Stomach smooth muscle (tissue), 2 donors: ENCODE results near the gene MYL10.

Experiments used
- H3K27ac ChIP-seq: one replicate; pipeline ENCODE4 v1.7.0; 2013; ENCODE audit warnings: mild to moderate bottlenecking, low read length, inconsistent platforms
- H3K27me3 ChIP-seq, 2 donors: one replicate each; pipeline ENCODE4 v1.7.0; 2013; ENCODE audit warnings: low read length in 2 of 2; ENCODE audit not compliant: insufficient read depth in 2 of 2, control insufficient read depth in 1 of 2
- H3K36me3 ChIP-seq, 2 donors: one replicate each; pipeline ENCODE4 v1.7.0; 2013; ENCODE audit warnings: low read length in 2 of 2; ENCODE audit not compliant: control insufficient read depth in 2 of 2, insufficient read depth in 2 of 2
- H3K4me1 ChIP-seq: one replicate; pipeline ENCODE4 v1.7.0; 2013; ENCODE audit warnings: low read length; ENCODE audit not compliant: control insufficient read depth, insufficient read depth
- H3K4me3 ChIP-seq, 2 donors: one replicate each; pipeline ENCODE4 v1.7.0; 2013; ENCODE audit warnings: low read length in 2 of 2
- H3K9ac ChIP-seq, 2 donors: one replicate each; pipeline ENCODE4 v1.7.0; 2013; ENCODE audit warnings: low read length in 2 of 2, mild to moderate bottlenecking in 1 of 2
- H3K9me3 ChIP-seq, 2 donors: one replicate each; pipeline ENCODE4 v1.7.0; 2013; ENCODE audit warnings: low read length in 2 of 2; ENCODE audit not compliant: control insufficient read depth in 2 of 2
- donor health status: healthy.
- donor health status: Pancreatic carcinoma.

Gene MYL10

DNA sequence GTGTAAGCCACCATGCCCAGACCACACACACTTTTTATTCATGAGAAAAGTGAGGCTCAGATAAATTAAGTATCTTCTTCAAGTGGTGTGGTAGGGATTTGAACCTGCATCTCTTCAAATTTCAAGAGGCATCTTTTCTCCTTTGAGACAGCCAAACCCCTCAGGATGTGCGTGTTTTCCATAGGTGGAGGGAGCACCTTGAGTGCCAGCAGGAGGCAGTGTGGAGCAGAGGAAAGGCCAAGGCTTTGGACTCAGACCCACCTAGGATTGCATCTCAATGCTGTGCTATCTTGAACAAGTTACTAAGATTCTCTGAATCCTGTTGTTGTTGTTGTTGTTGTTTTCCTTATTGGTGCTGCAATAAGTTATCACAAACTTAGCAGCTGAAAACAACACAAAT is 40.2 kb upstream of the MYL10 start:
- H3K9me3 ChIP-seq, result peaks cover 4 to 6% of the 10 kb centered on the region in 2 donors
- H3K4me3 ChIP-seq, result no peak overlapping the region
- no peak overlapping the region for H3K27ac ChIP-seq
- H3K4me1 ChIP-seq, result no peaks in the 10 kb centered on the region
- H3K36me3 ChIP-seq, result no peaks in the 10 kb centered on the region
- no peaks in the 10 kb centered on the region for H3K27me3 ChIP-seq
- H3K9ac ChIP-seq, result no peak overlapping the region

DNA sequence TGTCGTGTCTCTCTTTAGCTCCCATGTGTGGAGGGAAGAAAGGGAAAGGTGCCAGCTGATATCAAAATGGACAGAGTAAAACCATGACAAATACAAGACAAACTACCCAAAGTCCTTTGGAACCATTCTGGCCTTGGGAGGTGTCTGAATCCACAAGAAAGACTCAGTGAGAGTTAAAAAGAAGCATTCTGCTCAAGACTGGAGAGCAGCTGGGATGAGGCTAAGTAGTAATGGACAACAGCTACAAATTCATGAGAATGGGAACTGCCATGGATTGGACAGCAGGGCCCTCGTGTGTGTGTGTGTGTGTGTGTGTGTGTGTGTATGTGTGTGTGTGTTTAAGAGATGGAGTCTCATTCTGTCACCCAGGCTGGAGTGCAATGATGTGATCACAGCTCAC is 39.6 kb upstream of the MYL10 start:
- Histone ChIP-seq H3K27ac (no peak overlapping the region), H3K4me3 (no peak overlapping the region), H3K9me3 (peaks cover 4 to 6% of the 10 kb centered on the region in 2 donors), H3K9ac (no peak overlapping the region), H3K36me3 (no peaks in the 10 kb centered on the region), H3K27me3 (no peaks in the 10 kb centered on the region), H3K4me1 (no peaks in the 10 kb centered on the region)

DNA sequence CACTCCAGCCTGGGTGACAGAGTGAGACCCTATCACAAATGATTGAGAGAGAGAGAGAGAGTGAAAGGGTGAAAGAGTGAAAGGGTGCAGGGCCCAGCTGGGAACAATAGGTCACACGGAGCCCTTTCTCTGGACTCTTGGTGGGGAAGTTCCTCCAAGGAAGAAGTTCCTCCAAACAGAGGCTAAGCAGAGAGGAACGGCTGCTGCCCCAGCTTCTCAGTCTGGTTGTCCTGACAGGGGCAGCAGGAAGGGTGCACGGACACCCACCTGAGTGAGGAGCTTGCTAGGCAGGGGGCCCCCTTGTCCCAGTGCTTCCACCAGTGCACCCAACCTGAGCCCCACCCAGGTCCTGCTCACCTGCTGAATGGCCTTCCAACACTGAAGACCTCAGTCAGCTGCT is 38.8 kb upstream of the MYL10 start:
- H3K4me1 ChIP-seq, result no peaks in the 10 kb centered on the region
- no peak overlapping the region for H3K9ac ChIP-seq
- H3K36me3 ChIP-seq, result no peaks in the 10 kb centered on the region
- no peak overlapping the region for H3K27ac ChIP-seq
- no peak overlapping the region for H3K4me3 ChIP-seq
- peaks cover 0 to under 1% of the 10 kb centered on the region in 2 donors for H3K9me3 ChIP-seq
- no peaks in the 10 kb centered on the region for H3K27me3 ChIP-seq

DNA sequence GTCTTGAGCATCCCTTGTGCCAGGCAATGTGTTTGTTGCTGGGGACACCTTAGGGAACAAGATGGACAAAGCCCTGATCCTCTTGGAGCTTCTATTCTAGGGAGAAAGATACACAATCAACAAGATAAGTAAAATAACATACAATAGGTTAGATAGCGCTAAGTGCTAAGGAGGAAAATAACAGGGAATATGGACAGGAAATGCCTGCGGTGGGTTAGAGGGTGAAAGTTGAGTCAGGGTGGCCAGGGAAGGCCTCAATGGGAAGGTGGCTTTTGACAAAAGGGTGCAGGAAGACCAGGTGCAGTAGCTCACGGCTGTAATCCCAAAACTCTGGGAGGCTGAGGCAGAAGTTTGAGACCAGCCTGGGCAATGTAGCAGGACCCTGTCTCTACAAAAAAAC is 38.3 kb upstream of the MYL10 start:
- no peaks in the 10 kb centered on the region for H3K27me3 ChIP-seq

DNA sequence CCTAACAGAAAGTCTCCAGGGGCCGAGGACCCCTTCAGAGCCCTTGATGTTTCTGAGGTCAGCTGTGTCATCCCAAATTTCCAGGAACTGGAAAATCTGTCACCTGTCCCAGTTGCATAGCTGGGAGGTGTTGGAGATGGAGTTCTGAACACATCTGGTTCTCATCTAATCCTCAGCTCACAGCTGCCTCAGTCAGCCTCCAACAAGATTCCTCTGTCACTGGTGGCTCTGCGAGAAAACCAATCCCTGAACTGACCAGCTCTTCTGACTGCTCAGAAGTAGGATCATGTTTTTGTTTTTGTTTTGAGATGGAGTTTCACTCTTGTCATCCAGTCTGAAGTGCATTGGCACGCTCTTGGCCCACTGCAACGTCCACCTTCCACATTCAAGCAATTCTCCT is 37.6 kb upstream of the MYL10 start:
- H3K36me3 ChIP-seq, result no peaks in the 10 kb centered on the region
- no peak overlapping the region for H3K9ac ChIP-seq
- no peaks in the 10 kb centered on the region for H3K4me1 ChIP-seq
- H3K27me3 ChIP-seq, result no peaks in the 10 kb centered on the region
- no peaks in the 10 kb centered on the region for H3K9me3 ChIP-seq
- no peak overlapping the region for H3K27ac ChIP-seq
- no peak overlapping the region for H3K4me3 ChIP-seq

More for the DNA sequence above, 38.3 kb upstream of the MYL10 start:
- no peaks in the 10 kb centered on the region for H3K9me3 ChIP-seq
- H3K27ac ChIP-seq, result no peak overlapping the region
- H3K4me1 ChIP-seq, result no peaks in the 10 kb centered on the region
- H3K9ac ChIP-seq, result no peak overlapping the region
- H3K36me3 ChIP-seq, result no peaks in the 10 kb centered on the region
- no peak overlapping the region for H3K4me3 ChIP-seq

DNA sequence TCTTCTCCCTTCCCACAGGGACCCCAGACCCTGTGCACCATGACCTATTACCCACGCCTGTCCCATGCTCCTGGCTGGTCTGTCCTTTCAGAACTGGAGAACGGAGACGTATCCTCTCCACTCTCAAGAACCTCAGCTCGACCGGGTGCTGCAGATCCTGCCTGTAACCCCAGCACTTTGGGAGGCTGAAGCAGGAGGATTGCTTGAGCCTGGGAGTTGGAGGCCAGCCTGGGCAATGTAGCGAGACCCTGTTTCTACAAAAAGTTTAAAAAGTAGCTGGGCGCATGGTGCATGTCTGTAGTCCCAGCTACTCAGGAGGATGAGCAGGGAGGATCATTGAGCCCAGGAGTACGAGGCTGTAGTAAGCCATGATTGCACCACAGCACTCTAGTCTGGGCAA is 37.2 kb upstream of the MYL10 start:
- Histone ChIP-seq H3K27ac (no peak overlapping the region), H3K9ac (no peak overlapping the region), H3K27me3 (no peaks in the 10 kb centered on the region), H3K9me3 (no peaks in the 10 kb centered on the region), H3K36me3 (no peaks in the 10 kb centered on the region), H3K4me1 (no peaks in the 10 kb centered on the region), H3K4me3 (no peak overlapping the region)

DNA sequence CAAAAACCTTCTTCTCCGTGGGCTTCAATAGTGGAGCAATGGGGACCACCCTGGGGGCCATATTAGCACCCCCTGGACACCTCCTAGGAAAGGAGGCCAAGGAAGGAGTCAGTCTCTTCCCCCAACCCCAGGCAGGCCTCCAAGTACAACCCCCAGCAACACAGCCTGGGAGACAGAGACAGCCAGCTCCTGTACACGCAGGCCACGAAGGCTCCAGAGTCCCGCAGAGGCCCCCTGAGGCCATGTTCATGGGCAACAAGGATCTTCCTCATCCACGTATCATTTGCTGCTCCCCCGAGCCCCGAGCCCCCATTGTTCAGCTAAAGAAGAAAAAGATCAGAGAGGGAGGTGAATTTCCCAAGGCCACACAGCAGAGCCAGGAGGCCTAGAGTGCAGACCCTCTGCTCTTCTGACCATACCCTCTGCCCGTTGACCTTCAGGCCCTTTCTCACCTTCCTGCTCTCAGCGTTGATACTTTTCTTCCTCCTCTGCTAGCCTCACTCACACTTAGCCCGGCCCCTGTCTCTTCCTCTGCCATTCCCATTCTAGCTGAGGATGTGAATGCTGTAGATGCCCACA is 35.9 kb upstream of the MYL10 start:
- H3K27me3 ChIP-seq, result no peaks in the 10 kb centered on the region
- H3K36me3 ChIP-seq, result no peaks in the 10 kb centered on the region
- H3K4me1 ChIP-seq, result no peaks in the 10 kb centered on the region
- H3K9ac ChIP-seq, result no peak overlapping the region
- H3K27ac ChIP-seq, result no peak overlapping the region
- H3K4me3 ChIP-seq, result no peak overlapping the region
- H3K9me3 ChIP-seq, result no peaks in the 10 kb centered on the region

DNA sequence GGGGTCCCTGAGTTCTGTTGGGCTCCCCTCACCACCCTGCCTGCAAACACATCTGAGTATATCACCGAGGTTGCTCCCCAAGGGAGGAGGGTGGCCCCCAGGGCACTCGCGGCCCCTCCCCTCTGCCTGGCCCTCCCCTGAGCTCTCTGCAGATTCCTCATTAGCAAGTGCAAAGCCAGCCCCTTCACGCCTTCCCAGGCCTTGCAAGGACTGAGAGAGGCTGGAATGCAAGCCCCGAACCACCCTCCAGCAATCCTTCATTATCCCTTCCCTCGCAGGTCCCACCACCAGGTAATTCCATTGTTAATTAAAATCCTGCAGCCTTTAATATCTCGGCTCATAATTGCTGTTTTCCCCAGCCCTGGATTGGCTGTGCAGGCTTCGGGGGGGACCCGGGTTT is 35.3 kb upstream of the MYL10 start:
- Histone ChIP-seq H3K4me1 (no peaks in the 10 kb centered on the region), H3K27ac (no peak overlapping the region), H3K4me3 (no peak overlapping the region), H3K9me3 (no peaks in the 10 kb centered on the region), H3K36me3 (no peaks in the 10 kb centered on the region), H3K27me3 (no peaks in the 10 kb centered on the region), H3K9ac (no peak overlapping the region)

DNA sequence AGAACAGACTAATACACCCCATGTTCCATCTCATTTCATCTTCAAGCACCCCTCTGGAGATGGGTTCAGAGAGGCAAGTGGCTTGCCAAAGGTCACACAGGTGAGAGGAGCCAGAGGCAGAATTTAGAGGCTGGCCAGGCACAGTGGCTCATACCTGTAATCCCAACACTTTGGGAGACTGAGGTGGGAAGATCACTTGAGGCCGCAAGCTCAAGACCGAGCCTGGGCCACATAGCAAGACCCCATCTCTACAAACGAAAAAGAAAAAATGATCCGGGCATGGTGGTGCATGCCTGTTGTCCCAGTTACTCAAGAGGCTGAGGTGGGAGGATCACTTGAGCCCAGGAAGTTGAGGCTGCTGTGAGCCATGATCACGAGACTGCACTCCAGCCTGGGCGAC is 34.7 kb upstream of the MYL10 start:
- Histone ChIP-seq H3K4me3 (no peak overlapping the region), H3K27me3 (no peaks in the 10 kb centered on the region), H3K9ac (no peak overlapping the region), H3K27ac (no peak overlapping the region), H3K4me1 (no peaks in the 10 kb centered on the region), H3K36me3 (no peaks in the 10 kb centered on the region), H3K9me3 (no peaks in the 10 kb centered on the region)

DNA sequence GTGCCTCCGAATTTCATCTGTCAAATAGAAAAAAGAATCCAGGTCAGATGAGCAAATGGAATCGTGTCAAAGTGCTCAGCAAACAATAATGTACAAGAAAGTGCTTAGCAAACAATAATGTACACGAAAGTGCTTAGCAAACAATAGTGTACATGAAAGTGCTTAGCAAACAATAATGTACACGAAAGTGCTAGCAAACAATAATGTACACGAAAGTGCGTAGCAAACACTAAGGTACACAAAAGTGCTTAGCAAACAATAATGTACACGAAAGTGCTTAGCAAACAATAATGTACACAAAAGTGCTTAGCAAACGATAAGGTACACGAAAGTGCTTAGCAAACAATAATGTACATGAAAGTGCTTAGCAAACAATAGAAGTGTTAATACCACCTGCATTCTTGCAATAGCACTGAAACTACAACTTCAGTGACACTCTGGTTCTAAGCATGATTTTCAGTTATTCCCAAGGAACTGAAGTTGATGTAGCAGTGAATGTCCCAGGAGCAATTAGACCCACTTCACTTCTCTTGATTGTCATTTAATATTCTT is 33.4 kb upstream of the MYL10 start:
- H3K4me1 ChIP-seq, result no peaks in the 10 kb centered on the region

DNA sequence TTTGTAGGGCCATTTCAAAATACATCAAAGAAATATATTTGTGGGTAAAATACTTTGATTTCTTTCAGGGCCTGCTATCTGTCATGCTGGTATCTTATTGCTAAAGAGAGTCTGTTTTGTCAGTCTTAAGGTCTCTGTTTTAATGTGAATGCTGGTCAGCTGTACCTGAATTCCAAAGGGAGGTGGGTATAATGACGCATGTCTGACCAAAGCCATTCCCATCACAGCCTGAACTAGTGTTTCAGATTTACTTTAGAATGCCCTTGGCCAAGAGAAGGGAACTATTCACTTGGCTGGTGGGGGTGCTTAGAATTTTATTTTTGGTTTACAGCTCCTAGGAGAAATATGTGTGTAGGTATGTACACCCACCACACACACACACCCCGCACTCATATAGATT is 30.6 kb upstream of the MYL10 start:
- H3K27ac ChIP-seq, result no peak overlapping the region
- peaks cover 0 to 4% of the 10 kb centered on the region in 2 donors for H3K27me3 ChIP-seq
- no peaks in the 10 kb centered on the region for H3K9me3 ChIP-seq
- H3K4me1 ChIP-seq, result no peaks in the 10 kb centered on the region
- H3K36me3 ChIP-seq, result no peaks in the 10 kb centered on the region
- no peak overlapping the region for H3K4me3 ChIP-seq
- no peak overlapping the region for H3K9ac ChIP-seq

More for the DNA sequence above, 33.4 kb upstream of the MYL10 start:
- Histone ChIP-seq H3K27me3 (no peaks in the 10 kb centered on the region), H3K36me3 (no peaks in the 10 kb centered on the region), H3K4me3 (no peak overlapping the region), H3K9ac (no peak overlapping the region), H3K27ac (no peak overlapping the region), H3K9me3 (no peaks in the 10 kb centered on the region)
